NCI-H2107 treated with DMSO at 0.1 percent for 48 hours (cell line): ENCODE measurements around the gene RASD2.

Experiments
- DNase-seq: peaks from one replicate; lab custom pipeline; 2025; ENCODE audit not compliant: unreplicated experiment; lab: John Stamatoyannopoulos, UW

The RASD2 gene

GRCh38 chr22:35517769-35518530, 22.7 kb upstream of the RASD2 start:
- DNase-seq: no peak

DNA sequence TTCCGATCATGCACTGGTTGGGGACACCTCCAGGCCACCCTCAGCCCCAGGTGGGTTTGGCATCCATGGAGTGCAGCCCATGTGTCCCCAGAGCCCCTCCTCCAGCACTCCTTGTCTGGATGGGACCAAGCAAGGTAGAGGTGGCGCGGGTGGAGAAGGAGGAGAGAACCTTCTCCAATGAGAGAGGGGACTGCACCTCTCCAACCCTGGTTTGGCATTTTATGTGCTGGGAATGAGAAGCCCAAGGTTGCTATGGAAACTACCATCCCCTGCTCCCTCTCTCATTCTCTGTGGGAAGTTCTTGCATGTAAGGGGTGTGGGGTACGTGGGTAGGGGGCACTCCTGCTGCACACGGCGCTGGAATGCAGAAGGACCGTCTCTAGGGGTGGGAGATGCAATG, 21.8 kb upstream of the RASD2 start:
- no peak for DNase-seq

- DNase-seq: no peak
These were observed 21.2 kb upstream of the RASD2 start for GRCh38 chr22:35519306-35520000.

DNA sequence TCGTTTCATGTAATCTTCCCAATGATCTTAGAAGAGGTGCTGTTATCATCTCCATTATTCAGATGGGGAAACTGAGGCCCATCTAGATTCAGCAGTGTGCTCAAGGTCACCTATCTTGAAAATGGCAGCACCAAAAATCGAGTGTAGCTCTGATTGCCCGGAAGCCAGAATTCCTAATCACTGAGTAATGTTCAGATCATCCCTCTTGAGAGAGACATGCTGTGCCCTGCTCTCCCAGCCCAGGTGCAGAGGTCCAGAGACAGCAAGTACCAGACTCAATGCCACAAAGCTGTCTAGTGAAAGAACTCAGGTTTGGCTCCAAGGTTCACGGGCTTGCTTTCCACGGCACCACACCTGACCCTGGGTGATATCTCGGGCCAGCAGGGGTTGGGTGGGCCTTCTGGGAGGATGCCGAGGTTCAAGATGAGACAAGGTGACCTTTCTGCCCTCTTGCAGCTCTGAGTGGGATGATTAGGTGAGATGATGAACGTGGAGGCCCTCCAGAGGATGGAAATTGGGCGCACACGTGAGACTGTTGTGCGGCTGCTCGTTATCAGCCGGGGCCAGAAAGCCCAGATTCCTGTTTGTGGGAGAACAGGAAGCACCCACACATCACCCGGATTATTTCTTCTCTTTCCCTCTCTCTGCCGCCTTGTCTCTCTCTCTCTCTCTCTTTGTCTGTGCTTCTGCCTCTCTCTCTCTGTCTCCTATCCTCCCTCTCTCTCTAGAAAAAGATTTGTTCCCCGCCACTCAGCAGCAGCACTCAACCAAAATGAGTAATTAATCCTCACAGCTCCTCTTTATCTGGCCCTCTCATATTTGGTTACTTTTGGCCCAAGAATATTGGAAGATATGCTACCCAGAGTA, 19.0 kb upstream of the RASD2 start:
- DNase-seq: no peak

- DNase-seq: no peak
These were observed 18.1 kb upstream of the RASD2 start for GRCh38 chr22:35522225-35523149.

DNA sequence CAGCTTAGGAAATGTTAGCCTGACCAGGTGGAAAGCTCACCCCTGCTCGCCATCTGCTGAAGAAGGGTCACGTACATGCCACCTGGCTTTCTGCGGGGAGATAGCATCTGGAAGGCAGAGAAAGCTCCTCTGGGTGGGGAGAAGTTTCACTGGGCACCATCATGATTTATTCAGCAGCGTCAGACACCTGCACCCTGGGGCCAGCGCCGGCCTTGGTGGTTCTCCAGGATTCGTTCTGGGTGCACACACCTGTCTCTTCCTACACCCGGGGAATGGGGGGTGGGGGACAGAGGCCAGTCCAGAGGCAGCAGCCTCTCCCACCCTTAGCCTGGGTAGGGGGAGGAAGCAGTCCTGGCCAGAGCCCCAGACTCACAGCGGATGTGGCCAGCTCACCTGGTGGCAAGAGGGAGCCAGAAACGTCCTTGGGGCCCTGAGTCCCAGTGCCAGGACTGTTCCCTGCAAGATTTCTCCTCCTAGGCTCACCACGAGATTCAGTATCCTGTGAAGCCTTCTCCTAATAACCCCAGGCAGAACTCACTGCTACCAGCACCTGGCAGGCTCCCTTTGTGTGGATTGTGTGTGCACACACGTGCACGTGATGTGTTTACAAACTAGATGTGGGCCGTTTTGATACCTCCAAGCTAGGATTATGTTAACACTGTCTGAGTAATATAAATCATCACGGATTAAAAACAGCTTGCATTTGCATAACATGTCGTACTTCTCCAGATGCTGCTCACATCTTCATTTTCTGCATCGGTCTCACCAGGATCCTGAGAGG, 17.3 kb upstream of the RASD2 start:
- peak; percentile 83 for DNase-seq

DNA sequence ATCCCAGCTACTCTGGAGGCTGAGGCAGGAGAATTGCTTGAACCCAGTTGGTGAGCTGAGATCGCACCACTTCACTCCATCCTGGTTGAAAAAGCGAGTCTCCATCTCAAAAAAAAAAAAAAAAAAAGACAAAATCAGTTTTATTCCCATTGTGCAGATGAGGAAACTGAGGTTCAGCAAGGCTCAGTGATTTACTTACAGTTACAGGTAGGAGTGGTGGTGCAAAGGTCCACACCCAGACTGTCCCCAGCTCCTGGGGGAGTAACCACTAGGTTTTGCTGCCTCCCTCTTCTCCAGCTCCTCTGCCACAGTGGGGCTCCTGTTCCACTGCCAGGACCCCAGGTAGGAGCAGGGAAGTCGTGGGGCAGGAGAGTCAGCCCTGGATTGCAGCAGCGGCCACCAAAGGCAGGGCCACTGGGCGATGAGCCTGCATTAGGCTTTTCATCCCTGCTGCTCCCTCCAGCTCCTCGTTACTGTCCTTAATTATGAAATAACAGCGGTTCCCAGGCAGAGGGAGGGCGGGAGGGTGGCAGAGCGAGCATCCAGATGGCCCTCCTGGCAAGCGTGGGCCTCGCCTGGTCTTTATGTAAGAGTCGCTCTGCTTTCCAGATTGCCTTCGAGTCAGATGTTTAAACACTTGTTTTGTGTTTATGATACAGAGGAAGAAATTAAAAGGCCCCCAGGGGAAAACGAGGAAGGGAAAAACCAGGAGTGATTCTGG, 15.5 kb upstream of the RASD2 start:
- DNase-seq: peak; percentile 82

DNA sequence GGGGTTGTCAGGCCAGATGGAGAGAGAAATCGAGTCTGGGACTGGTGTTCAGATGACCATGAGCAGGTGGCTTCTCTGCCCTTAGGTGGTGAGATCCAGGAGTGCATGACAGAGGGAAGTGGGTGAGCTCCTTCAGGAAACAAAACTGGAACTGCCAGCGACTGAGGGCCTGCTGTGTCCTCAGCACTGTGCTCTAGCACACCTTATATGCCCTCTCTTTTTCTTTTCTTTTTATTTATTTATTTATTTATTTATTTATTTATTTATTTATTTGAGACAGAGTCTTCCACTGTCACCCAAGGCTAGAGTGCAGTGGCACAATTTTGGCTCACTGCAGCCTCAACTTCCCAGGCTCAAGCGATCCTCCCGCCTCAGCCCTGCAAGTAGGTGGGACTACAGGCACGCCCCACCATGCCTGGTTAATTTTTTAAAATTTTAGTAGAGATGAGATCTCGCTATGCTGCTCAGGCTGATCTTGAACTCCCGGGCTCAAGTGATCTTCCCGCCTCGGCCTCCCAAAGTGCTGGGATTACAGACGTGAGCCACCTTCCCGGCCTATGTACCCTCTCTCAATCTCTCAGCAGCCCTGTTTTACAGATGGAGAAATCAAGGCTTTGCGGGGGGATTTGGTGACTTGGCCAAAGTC, 14.8 kb upstream of the RASD2 start:
- no peak for DNase-seq

GRCh38 chr22:35526333-35526979, 14.2 kb upstream of the RASD2 start:
- no peak for DNase-seq

GRCh38 chr22:35528927-35529326, 11.7 kb upstream of the RASD2 start:
- no peak for DNase-seq

GRCh38 chr22:35530700-35531099, 9.9 kb upstream of the RASD2 start:
- no peak for DNase-seq

GRCh38 chr22:35531202-35531601, 9.4 kb upstream of the RASD2 start:
- DNase-seq: no peak

DNA sequence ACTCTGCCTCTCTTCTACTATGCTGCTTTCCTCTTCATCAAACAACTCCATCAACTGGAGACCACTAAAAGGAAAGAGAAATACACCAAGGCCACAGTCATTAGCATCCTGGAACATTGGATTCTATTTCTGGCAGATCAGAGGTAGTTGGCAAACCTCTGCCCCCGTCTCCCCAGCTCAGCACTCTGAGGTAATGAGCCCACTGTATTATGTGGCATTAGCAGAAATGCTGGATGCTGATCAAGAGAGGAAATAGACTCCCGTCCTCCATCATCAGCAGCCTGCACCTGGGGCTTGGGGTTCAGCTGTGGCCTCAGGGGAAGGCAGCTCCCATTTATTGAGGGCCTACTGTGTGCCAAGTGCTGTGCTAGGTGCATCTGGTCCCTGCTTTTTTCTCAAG, 9.0 kb upstream of the RASD2 start:
- DNase-seq: no peak

DNA sequence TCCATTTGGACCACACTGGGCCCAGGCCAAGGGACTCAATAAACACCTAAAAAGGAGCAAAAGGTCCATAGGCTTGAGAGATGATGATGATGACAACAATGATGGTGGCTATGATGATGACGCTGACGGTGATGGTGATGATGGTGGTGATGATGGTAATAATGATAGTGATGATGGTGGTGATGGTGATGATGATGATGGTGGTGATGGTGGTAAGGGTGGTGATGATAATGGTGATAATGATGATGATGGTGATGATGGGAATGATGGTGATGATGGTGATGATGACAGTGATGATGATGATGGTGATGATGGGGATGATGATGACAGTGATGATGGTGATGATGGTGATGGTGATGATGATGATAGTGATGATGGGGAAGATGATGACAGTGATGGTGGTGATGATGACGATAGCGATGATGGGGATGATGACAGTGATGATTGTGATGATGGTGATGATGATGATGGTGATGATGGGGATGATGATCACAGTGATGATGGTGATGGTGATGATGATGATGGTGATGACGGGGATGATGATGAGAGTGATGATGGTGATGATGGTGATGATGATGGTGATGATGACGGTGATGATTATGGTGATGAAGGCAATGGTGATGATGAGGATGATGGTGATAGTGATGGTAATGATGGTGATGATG, 7.1 kb upstream of the RASD2 start:
- DNase-seq: no peak

DNA sequence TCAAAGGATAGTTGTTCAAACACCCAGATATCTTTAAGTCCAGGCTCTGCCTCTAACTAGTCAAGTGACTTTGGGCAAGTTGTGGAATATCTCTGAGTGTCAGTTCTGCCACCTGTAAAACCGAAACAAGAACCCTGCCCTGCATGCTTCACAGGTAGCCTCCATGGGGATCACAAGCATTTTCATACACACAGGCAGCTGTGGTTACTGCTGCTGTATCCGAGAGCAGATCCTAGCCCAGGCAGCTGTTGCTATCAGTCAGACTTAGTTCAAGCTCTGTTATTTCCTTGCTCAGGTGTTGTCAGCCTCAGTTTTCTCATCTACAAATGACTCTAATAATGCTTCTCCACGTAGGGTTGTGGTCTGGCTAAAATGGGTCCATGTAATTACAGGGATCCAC, 6.5 kb upstream of the RASD2 start:
- no peak for DNase-seq

GRCh38 chr22:35537232-35537631, 3.4 kb upstream of the RASD2 start:
- no peak for DNase-seq

DNA sequence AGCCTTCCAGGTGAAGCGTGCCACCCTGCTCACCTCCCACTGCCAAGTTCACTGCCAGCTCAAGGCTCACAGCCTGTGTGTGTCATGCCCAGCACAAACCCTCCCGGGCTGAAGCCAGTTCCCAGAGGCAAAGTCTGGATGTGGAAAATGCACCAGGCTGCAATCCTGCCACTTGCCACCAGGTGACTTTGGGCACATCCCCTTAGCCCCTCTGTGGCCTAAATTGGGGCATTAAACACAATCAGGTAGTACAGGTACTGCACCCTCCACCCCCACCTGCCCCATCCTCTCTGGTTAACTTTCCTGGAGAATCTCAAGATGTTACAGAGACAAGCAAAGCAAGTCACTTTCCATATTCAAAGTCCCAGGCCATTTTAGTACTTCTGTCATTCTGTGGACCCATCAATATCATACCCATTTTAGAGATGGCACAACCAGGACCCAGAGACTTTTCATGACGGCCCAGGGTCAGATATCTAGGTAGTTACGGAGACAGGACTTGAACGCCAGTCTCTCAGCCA, 1.8 kb upstream of the RASD2 start:
- no peak for DNase-seq

- DNase-seq: no peak
These were observed 1.1 kb upstream of the RASD2 start for GRCh38 chr22:35539487-35539886.
